Esophagus squamous epithelium (tissue), 4 donors: ENCODE measurements around the gene TRERF1.

Experiments
- POLR2A ChIP-seq, 4 donors: fragments of 450-650 bp; IDR thresholded peaks; one replicate each; pipeline ENCODE4 v1.6.1; 2017; ENCODE audit warnings: antibody characterized with exemption in 4 of 4, mild to moderate bottlenecking in 4 of 4, moderate library complexity in 3 of 4
- TF ChIP-seq, protein P1 (sequence below), 6 experiments: fragments of 450-650 bp in 4 of 6; fragments of 200-600 bp in 2 of 6; sonication (generic) in 2 of 6; IDR thresholded peaks; one replicate each; pipeline ENCODE4 v1.5.1; 2016 to 2019; ENCODE audit warnings: antibody characterized with exemption in 6 of 6, mild to moderate bottlenecking in 4 of 6, moderate library complexity in 4 of 6

DNA sequence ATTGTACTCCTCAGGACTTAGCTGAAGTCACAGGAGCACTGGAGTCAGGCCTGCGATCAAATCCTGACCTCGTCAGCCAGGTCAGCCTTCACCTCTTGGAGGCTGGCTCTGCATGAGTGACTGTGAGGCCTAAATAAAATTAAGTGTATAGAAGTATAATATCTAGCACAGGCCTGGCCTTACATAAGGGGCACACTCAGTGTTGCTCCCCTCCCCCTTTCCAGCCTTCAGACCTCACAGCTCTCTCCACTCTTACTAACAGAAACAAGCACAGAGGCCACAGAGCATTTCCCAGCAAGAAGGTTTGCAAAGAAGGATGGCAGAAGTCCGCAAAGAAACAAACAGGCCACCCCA lies 84.8 kb downstream of the TRERF1 start:
- TF ChIP-seq POLR2A (IDR thresholded peaks at IDR 0.05), result no peak
- TF ChIP-seq, protein P1, sequence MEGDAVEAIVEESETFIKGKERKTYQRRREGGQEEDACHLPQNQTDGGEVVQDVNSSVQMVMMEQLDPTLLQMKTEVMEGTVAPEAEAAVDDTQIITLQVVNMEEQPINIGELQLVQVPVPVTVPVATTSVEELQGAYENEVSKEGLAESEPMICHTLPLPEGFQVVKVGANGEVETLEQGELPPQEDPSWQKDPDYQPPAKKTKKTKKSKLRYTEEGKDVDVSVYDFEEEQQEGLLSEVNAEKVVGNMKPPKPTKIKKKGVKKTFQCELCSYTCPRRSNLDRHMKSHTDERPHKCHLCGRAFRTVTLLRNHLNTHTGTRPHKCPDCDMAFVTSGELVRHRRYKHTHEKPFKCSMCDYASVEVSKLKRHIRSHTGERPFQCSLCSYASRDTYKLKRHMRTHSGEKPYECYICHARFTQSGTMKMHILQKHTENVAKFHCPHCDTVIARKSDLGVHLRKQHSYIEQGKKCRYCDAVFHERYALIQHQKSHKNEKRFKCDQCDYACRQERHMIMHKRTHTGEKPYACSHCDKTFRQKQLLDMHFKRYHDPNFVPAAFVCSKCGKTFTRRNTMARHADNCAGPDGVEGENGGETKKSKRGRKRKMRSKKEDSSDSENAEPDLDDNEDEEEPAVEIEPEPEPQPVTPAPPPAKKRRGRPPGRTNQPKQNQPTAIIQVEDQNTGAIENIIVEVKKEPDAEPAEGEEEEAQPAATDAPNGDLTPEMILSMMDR (IDR thresholded peaks at IDR 0.05), result no peak
